IMR-90 (cell line): Measurements from ENCODE around the gene AKIP1. TPM values are rescaled to one million over a fixed set of nuclear protein-coding genes. Genes with fewer than 3 reads are reported as not detected.
A peak's percentile ranks its signal among the peaks of the same experiment; 100 is the strongest.

Experiments used
- ATAC-seq: fragments of 200-7000 bp; cut with Tn5 transposase; 2 replicates; pipeline ENCODE4 v1.9.1; 2020; ENCODE audit warnings: low read depth, mild to moderate bottlenecking, moderate library complexity
- BruUV-seq: library from RNA; stranded (reverse); fragments of 400-500 nt; replicated peaks from 2 replicates; lab custom pipeline; 2021; lab: Mats Ljungman, UMichigan
- CTCF ChIA-PET: fragments of 300-600 bp; formaldehyde crosslinking; extraction: SDS; loops from one replicate; lab custom pipeline; 2021; ENCODE audit warnings: antibody characterized with exemption; lab: Yijun Ruan, JAX
- POLR2A ChIA-PET: fragments of 300-600 bp; sonication (Branson Sonifier 250); formaldehyde crosslinking; loops from one replicate; lab custom pipeline; 2022; ENCODE audit warnings: antibody characterized with exemption; ENCODE audit not compliant: unreplicated experiment; lab: Charles Lee
- DNase-seq: peaks from one replicate; pipeline ENCODE4 v3.0.0; 2013
- H2AFZ ChIP-seq: replicated peaks from 2 replicates; pipeline ENCODE3; 2013; ENCODE audit warnings: low read length, mild to moderate bottlenecking; ENCODE audit not compliant: poor library complexity
- H2AK5ac ChIP-seq: 2 replicates; pipeline ENCODE4 v1.6.1; 2013; ENCODE audit warnings: low read depth, low read length, inconsistent platforms
- H2AK9ac ChIP-seq: replicated peaks from 2 replicates; pipeline ENCODE3; 2013; ENCODE audit warnings: mild to moderate bottlenecking, low read depth, low read length, moderate library complexity; ENCODE audit not compliant: poor library complexity
- H2BK120ac ChIP-seq: 2 replicates; pipeline ENCODE4 v1.6.1; 2013; ENCODE audit warnings: low read depth, low read length, inconsistent platforms
- H2BK15ac ChIP-seq: 3 replicates; pipeline ENCODE4 v1.6.1; 2013; ENCODE audit warnings: low read depth, low read length, inconsistent platforms
- H2BK20ac ChIP-seq: 2 replicates; pipeline ENCODE4 v1.6.1; 2013; ENCODE audit warnings: low read depth, mild to moderate bottlenecking, inconsistent platforms, low read length, moderate library complexity
- H2BK5ac ChIP-seq: 2 replicates; pipeline ENCODE4 v1.6.1; 2013; ENCODE audit warnings: mild to moderate bottlenecking, low read depth, low read length, inconsistent platforms; ENCODE audit not compliant: poor library complexity, severe bottlenecking
- H3K14ac ChIP-seq: replicated peaks from 2 replicates; pipeline ENCODE4 v1.6.1; 2013; ENCODE audit warnings: low read depth, low read length, inconsistent platforms
- H3K18ac ChIP-seq: 2 replicates; pipeline ENCODE4 v1.6.1; 2013; ENCODE audit warnings: low read depth, low read length, control low read depth
- H3K23ac ChIP-seq: 2 replicates; pipeline ENCODE4 v1.6.1; 2013; ENCODE audit warnings: low read depth, low read length, inconsistent platforms
- H3K27ac ChIP-seq: 2 replicates; pipeline ENCODE4 v1.5.1; 2013; ENCODE audit warnings: mild to moderate bottlenecking, control low read depth, low read length; ENCODE audit not compliant: insufficient read depth
- H3K27me3 ChIP-seq: 2 replicates; pipeline ENCODE4 v1.6.1; 2013; ENCODE audit warnings: low read length; ENCODE audit not compliant: control insufficient read depth, insufficient read depth
- H3K36me3 ChIP-seq: 2 replicates; pipeline ENCODE4 v1.6.1; 2013; ENCODE audit warnings: low read length, mixed read lengths; ENCODE audit not compliant: control insufficient read depth, insufficient read depth
- H3K4ac ChIP-seq: 2 replicates; pipeline ENCODE4 v1.6.1; 2013; ENCODE audit warnings: low read depth, low read length, inconsistent platforms
- H3K4me1 ChIP-seq: 2 replicates; pipeline ENCODE4 v1.6.1; 2013; ENCODE audit warnings: low read length, mixed read lengths; ENCODE audit not compliant: control insufficient read depth, insufficient read depth
- H3K4me2 ChIP-seq: 2 replicates; pipeline ENCODE4 v1.6.1; 2013; ENCODE audit warnings: low read depth, mild to moderate bottlenecking, control low read depth, low read length, moderate library complexity
- H3K4me3 ChIP-seq: 2 replicates; pipeline ENCODE4 v1.5.1; 2013; ENCODE audit warnings: low read depth, mild to moderate bottlenecking, control low read depth, low read length, moderate library complexity; ENCODE audit not compliant: insufficient read depth
- H3K56ac ChIP-seq: 2 replicates; pipeline ENCODE4 v1.6.1; 2013; ENCODE audit warnings: low read length, inconsistent platforms; ENCODE audit not compliant: insufficient read depth; ENCODE audit errors: extremely low read depth
- H3K79me1 ChIP-seq, 2 experiments: 2 replicates each; pipeline ENCODE4 v1.6.1; 2013; ENCODE audit warnings: low read length in 2 of 2, inconsistent platforms in 1 of 2, low read depth in 1 of 2
- H3K9ac ChIP-seq: 2 replicates; pipeline ENCODE4 v1.6.1; 2013; ENCODE audit warnings: low read depth, low read length, control low read depth
- H3K9me1 ChIP-seq: 2 replicates; pipeline ENCODE4 v1.6.1; 2013; ENCODE audit warnings: low read length, inconsistent platforms; ENCODE audit not compliant: insufficient read depth
- H3K9me3 ChIP-seq: 2 replicates; pipeline ENCODE4 v1.6.1; 2013; ENCODE audit warnings: low read length; ENCODE audit not compliant: control insufficient read depth, insufficient read depth
- H4K20me1 ChIP-seq: 2 replicates; pipeline ENCODE4 v1.6.1; 2013; ENCODE audit warnings: low read length, inconsistent platforms; ENCODE audit not compliant: insufficient read depth
- H4K5ac ChIP-seq: 2 replicates; pipeline ENCODE4 v1.6.1; 2013; ENCODE audit warnings: mild to moderate bottlenecking, low read depth, low read length, control low read depth
- H4K8ac ChIP-seq, 2 experiments: 2 replicates each; pipeline ENCODE4 v1.6.1; 2013; ENCODE audit warnings: low read depth in 2 of 2, low read length in 2 of 2, control low read depth in 1 of 2, inconsistent platforms in 1 of 2
- H4K91ac ChIP-seq: 2 replicates; pipeline ENCODE4 v1.6.1; 2013; ENCODE audit warnings: low read depth, low read length, inconsistent platforms; ENCODE audit not compliant: insufficient read depth
- FOS ChIP-seq: fragments of 150-350 bp; IDR thresholded peaks from 2 replicates; pipeline ENCODE4 v1.6.1; 2016; ENCODE audit warnings: low read depth, low read length
- POLR2A ChIP-seq: IDR thresholded peaks from 2 replicates; pipeline ENCODE4 v1.6.1; 2012; ENCODE audit warnings: mild to moderate bottlenecking, low read depth, low read length
- RAD21 ChIP-seq: IDR thresholded peaks from 2 replicates; pipeline ENCODE4 v1.6.1; 2012; ENCODE audit warnings: low read length, improper control_type of control experiment
- RFX5 ChIP-seq: IDR thresholded peaks from 2 replicates; pipeline ENCODE4 v1.8.0; 2012; ENCODE audit warnings: low read depth, mild to moderate bottlenecking, low read length, moderate library complexity
- SMC3 ChIP-seq: fragments of 150-350 bp; IDR thresholded peaks from 2 replicates; pipeline ENCODE4 v1.6.1; 2016; ENCODE audit warnings: low read depth, mild to moderate bottlenecking, antibody characterized with exemption, low read length, moderate library complexity
- WGBS, 2 experiments: methylation state at CpG; one replicate each; pipeline versions ENCODE4 v1.1.5 to v1.1.7; 2013; ENCODE audit warnings: missing lambda C conversion rate in 2 of 2; ENCODE audit not compliant: insufficient read length in 1 of 2; ENCODE audit errors: extremely low coverage in 2 of 2; 5-methylcytosine and 5-hydroxymethylcytosine counted together
- dilution Hi-C: fragments of 300-500 bp; cut with HindIII; formaldehyde crosslinking; loops from one replicate; pipeline ENCODE4 v1.14.3; 2018; ENCODE audit warnings: low sequenced_read_pairs; ENCODE audit not compliant: unreplicated experiment
- in situ Hi-C: fragments of 300-500 bp; cut with MboI; formaldehyde crosslinking; loops from 3 replicates; pipeline ENCODE4 v1.14.3; 2019; ENCODE audit warnings: low sequenced_read_pairs, inconsistent platforms, mixed read lengths
- intact Hi-C: fragments of 100-400 bp; cut with micrococcal nuclease; formaldehyde crosslinking; loops from 2 replicates; pipeline ENCODE4 v1.10.0; 2022
- polyA plus RNA-seq, 3 experiments: library from polyadenylated mRNA; depleted of rRNA; stranded (reverse); fragments of >200 nt; gene quantifications; 2 replicates each; pipeline ENCODE4 v1.2.3, GENCODE V29; 2012; ENCODE audit warnings: low replicate concordance in 1 of 3
- total RNA-seq: library from RNA; depleted of rRNA; stranded (reverse); fragments of >200 nt; gene quantifications from 2 replicates; pipeline ENCODE4 v1.2.3, GENCODE V29; 2012

Gene AKIP1
- total and polyA plus RNA-seq, 2 of the 4 experiments (the other 2 are of a cell fraction): 33.9 to 36.0 TPM

GRCh38 chr11:8910649-8911026, 351 bp upstream of the AKIP1 start:
- no peak for DNase-seq
- peak; percentile 13 for ATAC-seq
- Histone ChIP-seq H3K18ac (peak overlapping the region; percentile 87), H4K20me1 (0 out of 2 replicates have a peak, but pooled peaks cover 3% of the 10 kb centered on the region), H3K23ac (peak overlapping the region; percentile 64; the same call in 1 of the 2 replicates), H3K56ac (0 out of 2 replicates have a peak overlapping the region, but pooled peaks have one; percentile 44), H3K9me1 (peaks cover 6% of the 10 kb centered on the region; the same call in 1 of the 2 replicates), H2BK5ac (no peak overlapping the region), H4K91ac (peak overlapping the region; percentile 32; the same call in 1 of the 2 replicates), H3K36me3 (no peaks in the 10 kb centered on the region; the same call in 1 of the 2 replicates), H3K4ac (peak overlapping the region; percentile 87), H3K14ac (peak overlapping the region; percentile 85), H3K79me1 (peaks cover 19 to 38% of the 10 kb centered on the region in 2 experiments), H3K27ac (peak overlapping the region; percentile 60), H3K4me3 (peak overlapping the region; percentile 91), H2AK9ac (peak overlapping the region; percentile 20), H4K8ac (peak overlapping the region; percentile 87 to 95; a peak in 3 of 4 replicates), H3K9ac (peak overlapping the region; percentile 67), H2AK5ac (peak overlapping the region; percentile 73), H4K5ac (peak overlapping the region; percentile 97), H3K4me2 (peak overlapping the region; percentile 100), H3K4me1 (peaks cover 11% of the 10 kb centered on the region), H2BK120ac (0 out of 2 replicates have a peak overlapping the region, but pooled peaks have one; percentile 18), H2BK15ac (0 out of 3 replicates have a peak overlapping the region, but pooled peaks have one; percentile 74), H3K9me3 (no peaks in the 10 kb centered on the region), H3K27me3 (no peaks in the 10 kb centered on the region), H2BK20ac (no peak overlapping the region), H2AFZ (peak overlapping the region; percentile 87)
- WGBS, 2 experiments: no CpG with 5 or more reads among the region's 19 CpGs
- in situ Hi-C loops: loop anchor here (5.0 kb wide), 1 partner anchor 47 kb away; no protein-coding TSS in a partner anchor
- ChIA-PET POLR2A (interaction anchor here (0.5 kb wide), 1 partner anchor 100 kb away, joined by 3 read pairs; a partner anchor contains a TSS), CTCF (no interaction called here)
- TF ChIP-seq POLR2A (no peak), RAD21 (no peak), RFX5 (no peak), FOS (no peak), SMC3 (no peak)
- intact Hi-C loops: loop anchor here (2.0 to 10.0 kb wide), 5 partner anchors 83 to 597 kb away; a partner anchor contains a TSS
- dilution Hi-C loops: no loop called here
- BruUV-seq: no TSS peak
